GM13976 (cell line): ENCODE measurements around the gene ZSWIM5.

Experiments
- DNase-seq: peaks from one replicate; pipeline ENCODE4 v3.0.0; 2012; ENCODE audit warnings: low spot score
- CTCF ChIP-seq: IDR thresholded peaks from 2 replicates; pipeline ENCODE4 v1.5.1; 2012; ENCODE audit warnings: borderline replicate concordance, mild to moderate bottlenecking; ENCODE audit not compliant: insufficient read depth; ENCODE audit errors: extremely low read depth, missing control alignments, control extremely low read depth
- in situ Hi-C: fragments of 300-500 bp; cut with MboI; formaldehyde crosslinking; loops from one replicate; pipeline ENCODE4 v1.12.0; 2022; ENCODE audit warnings: low sequenced_read_pairs, mixed read lengths, inconsistent platforms; ENCODE audit not compliant: unreplicated experiment

Gene ZSWIM5

GRCh38 chr1:45026446-45026845, 180.0 kb downstream of the ZSWIM5 start:
- TF ChIP-seq CTCF, result no peak
- no peak for DNase-seq
- in situ Hi-C loops, result no loop called here

- in situ Hi-C loops, result no loop called here
- DNase-seq, result no peak
- no peak for TF ChIP-seq CTCF
These were observed 182.7 kb downstream of the ZSWIM5 start for GRCh38 chr1:45023663-45024062.

DNA sequence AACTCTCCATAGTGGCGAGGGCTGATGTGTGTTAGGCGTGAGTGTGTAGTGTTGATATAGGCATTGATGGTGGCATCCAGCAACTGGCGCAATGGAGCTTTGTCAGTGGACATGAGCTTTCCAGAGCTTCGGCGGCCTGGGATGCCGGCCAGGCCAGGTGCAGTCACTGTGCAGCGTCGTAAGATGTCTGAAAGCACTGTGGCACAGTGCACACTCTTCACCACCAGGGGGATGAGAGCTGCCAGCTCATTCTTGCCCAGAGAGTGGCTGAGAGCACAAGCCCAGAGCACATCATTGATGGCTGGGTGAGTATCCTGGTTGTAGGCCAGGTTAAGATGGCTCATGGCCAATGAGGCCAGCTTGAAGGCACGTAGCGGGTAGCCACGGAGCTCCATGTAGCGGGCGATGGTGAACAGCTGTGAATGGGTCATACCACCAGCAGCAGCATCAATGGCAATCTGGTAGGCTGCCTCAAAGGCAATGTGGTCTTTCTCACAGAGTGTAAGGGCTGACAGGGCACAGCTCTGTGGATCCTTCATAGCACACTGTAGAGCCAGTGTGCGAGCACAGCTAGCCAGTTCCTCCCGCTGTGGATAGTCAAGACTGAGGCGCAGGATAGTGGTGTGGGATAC, 187.7 kb downstream of the ZSWIM5 start:
- DNase-seq, result no peak
- in situ Hi-C loops, result loop anchor here (5.0 to 10.0 kb wide), 2 partner anchors 279 to 476 kb away; partner anchors contain the start of gene TESK2
- peak; percentile 58 for TF ChIP-seq CTCF

DNA sequence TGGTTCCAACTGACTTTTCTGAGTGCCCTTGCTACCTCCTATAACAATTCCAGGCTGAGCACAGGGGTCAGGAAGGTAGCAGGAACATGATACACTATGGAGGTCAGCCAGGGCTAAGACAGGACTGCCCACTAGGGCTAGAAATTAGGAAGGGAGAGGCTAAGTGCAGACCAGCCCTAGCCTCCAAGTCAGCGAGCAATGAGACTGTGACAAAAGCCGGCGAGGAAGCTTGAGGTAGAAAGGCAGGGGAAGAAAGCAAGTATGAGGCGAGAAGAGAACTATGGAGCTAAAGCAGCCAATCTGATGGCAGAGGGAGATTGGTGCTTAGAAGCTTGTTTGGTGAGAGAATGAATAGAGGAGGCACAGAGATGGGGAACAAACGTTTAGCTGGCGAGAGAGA, 189.6 kb downstream of the ZSWIM5 start:
- no peak for DNase-seq
- TF ChIP-seq CTCF, result no peak
- in situ Hi-C loops, result loop anchor here (5.0 to 10.0 kb wide), 2 partner anchors 281 to 478 kb away; partner anchors contain the start of gene TESK2

DNA sequence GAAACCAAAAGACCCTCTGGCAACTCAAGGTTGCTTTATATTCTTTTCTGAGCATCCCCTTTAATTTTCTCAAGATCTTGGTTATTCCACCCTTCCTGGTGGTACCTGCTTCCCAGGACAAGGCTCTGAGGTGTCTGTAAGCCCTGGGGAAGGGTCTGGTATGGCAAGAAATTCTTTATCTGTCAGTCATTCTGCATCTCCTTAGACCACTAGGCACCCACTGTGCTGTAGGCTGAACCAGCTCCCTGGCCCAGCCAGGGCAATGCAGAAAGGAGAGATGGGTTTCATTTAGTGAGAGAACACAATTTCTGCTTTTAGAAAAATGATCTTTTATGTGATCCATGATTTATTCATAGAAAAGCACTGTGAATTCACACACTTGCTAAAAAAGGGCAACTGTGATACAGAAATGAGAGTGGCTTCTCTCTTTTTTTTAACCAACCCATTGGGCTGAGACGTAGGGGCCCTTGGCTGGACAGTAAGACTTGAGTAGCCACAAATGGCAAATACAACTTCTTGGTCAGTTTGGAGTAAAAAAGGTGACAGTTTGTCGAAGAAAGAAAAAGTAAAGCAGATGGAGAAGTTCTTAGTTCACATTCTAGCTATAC, 190.2 kb downstream of the ZSWIM5 start:
- TF ChIP-seq CTCF, result no peak
- in situ Hi-C loops, result loop anchor here (5.0 to 10.0 kb wide), 2 partner anchors 281 to 479 kb away; partner anchors contain the start of gene TESK2
- DNase-seq, result no peak

GRCh38 chr1:45015683-45016082, 190.7 kb downstream of the ZSWIM5 start:
- TF ChIP-seq CTCF, result no peak
- in situ Hi-C loops, result loop anchor here (5.0 to 10.0 kb wide), 2 partner anchors 282 to 479 kb away; partner anchors contain the start of gene TESK2
- no peak for DNase-seq
